GM18526 (cell line): Measurements from ENCODE around the gene TMEM63A.

Source experiments
- POLR2A ChIP-seq: IDR thresholded peaks from 3 replicates; pipeline ENCODE4 v1.6.1; 2011; ENCODE audit not compliant: insufficient read length; ENCODE audit errors: extremely low read depth

Gene TMEM63A

DNA sequence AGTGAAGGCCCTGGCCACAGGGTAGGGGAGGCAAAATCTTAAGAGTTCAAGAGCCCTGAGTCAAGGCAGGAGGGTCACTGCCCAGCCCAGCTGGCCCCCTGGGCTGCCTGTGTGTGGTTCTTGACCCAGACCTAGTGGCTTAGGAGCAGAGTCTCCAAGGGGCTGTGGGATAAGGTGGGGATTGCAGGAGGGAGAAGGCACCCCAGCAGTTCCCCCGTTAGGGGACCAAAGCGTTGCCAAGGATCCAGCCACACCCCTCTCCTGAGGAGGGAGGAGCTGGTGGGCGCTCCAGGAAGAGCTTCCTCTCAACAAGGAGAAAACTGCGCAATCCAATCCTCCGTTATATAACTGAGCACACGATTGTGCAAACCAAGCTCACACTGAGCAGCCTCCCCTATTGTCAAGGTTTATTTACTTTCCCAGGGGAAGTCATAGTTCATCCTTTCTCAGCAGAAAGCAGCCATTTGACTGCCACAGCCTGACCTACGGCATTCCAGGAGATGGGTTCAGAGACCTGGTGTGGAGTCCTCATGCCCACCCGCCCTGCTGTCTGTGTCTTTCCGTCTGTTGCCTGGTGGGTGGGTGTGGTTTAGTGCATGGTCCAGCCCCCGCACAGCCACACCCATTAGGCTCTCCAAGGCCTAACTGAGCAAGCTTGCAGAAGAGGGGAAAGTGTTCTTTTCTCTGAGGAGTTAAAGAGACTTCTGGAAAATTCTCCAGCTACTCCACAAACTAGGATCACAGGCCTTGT, 68.8 kb downstream of the TMEM63A start:
- TF ChIP-seq POLR2A = no peak

DNA sequence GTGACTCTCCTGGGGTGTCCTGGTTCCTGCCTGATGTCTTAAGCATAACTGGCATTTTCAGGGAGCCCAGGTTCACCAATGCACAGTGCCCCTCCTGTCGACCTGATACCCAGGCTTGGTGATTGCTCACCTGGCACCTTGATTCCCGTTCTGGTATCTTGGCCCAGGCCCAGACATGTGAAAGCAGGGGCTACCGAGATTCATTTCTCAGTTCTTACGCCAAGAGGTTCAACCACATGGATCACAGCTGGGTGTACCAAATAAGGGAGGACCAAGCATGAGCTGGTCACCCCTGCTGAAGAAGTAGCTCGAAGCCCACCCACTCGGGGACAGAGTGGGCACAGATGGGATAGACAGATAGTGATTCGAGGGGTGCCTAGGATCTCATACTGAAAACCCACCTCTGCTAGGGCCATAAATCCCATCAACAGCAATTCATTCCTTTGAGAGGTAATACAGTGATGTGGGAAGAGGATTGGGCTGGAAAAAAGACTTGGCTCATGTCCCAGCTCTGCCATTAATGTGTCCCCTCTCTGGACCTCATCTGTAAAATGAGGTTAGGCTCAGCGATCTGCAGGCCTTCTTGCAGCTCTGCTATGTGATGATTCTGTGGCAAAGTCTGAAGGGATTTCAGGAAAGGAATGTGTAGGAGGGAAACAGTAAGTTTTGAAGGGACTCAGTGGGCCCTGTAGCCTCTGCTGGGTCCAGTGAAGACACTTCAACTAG, 69.5 kb downstream of the TMEM63A start:
- no peak for TF ChIP-seq POLR2A

- no peak for TF ChIP-seq POLR2A
Measured at GRCh38 chr1:225811622-225812487, 70.3 kb downstream of the TMEM63A start.

DNA sequence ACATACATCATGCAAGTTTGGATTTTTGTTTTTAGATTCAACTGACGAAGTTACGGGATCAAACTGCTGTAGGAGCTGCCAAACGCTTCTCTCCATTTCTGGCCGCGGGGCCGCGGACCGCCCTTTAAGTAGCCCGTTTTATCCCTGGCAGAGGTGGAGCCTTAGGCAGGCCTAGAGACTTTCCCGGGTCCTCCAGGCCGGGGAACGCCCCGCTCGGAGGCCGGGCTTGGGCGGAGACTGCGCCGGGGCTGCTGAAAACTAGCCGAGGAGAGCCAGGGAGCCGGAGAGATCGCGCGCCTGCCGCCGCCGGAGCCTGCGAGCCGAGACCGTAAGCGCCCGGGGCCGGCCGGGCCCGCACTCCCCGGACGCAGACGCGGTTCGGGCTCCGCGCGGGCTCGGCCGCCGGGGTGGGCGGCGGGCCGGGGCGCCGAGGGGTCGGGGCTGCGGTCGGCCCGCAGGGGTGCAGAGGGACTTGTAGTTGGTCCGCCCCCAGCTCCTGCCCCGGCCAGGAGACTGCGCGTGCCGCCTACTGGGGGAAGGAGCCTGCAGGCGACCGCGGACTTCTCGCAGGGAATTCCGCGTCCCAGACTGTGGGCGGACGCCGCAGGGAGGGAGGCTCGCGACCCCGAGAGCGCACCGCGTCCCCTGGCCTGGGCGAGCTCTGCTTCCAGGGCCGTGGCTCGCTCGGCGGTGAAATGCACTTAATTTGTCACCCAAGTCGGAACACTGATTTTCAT, 72.2 kb downstream of the TMEM63A start, which contains the start of gene EPHX1:
Gene EPHX1 (plus strand): TSS at position 283 of the 737 bp plus-strand sequence. CDS start 18,606 bp downstream, outside the sequence.
- peak; percentile 42 for TF ChIP-seq POLR2A

DNA sequence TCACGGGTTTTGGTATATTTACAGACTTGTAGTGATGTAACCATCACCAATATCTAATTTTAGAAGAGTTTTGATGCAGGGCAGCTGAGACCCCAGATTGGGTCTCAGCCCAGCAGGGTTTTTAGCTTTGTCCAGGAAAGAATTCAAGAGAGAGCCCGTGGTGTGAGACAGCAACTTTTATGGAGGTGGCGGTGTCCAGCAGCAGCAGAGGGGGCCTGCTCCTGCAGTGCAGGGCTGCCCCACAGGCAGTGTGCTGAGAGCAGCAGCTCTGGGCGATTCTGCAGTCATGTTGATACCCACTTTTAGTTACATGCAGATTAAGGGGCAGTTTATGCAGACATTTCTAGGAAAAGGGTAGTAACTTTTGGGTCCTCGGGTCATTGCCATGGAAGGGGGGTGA, 74.0 kb downstream of the TMEM63A start:
- TF ChIP-seq POLR2A = no peak

DNA sequence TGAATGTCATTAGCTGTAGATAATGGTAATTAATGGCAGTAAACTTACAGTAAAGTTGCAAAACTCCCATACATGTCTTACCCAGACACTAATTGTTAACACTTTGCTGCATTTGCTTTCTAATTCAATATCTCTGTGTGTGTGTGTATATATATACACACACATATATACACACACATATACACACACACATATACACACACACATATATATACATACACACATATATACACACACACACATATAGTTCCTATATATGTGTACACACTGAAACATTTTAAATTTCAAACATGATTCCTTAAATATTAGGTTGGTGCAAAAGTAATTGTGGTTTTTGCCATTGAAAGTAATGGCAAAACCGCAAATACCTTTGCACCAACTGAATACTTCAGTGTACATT, 75.9 kb downstream of the TMEM63A start:
- TF ChIP-seq POLR2A = no peak
